HCT116 (cell line): ENCODE data around the gene CCDC91. TPM values are rescaled to one million over a fixed set of nuclear protein-coding genes. Genes with fewer than 3 reads are reported as not detected.

Source experiments
- ATAC-seq: fragments of 200-7000 bp; cut with Tn5 transposase; 2 replicates; pipeline ENCODE4 v1.9.1; 2020; ENCODE audit warnings: mild to moderate bottlenecking, moderate library complexity
- BruUV-seq: library from RNA; stranded (reverse); fragments of 400-500 nt; replicated peaks from 2 replicates; lab custom pipeline; 2021; lab: Mats Ljungman, UMichigan
- CTCF ChIA-PET: fragments of 300-600 bp; sonication (Branson Sonifier 250); formaldehyde crosslinking; loops from one replicate; lab custom pipeline; 2021; ENCODE audit warnings: antibody characterized with exemption; lab: Charles Lee
- POLR2A ChIA-PET: fragments of 300-600, 350-600 bp; sonication (Branson Sonifier 250); formaldehyde crosslinking; loops from one replicate; lab custom pipeline; 2021; ENCODE audit warnings: antibody characterized with exemption; lab: Charles Lee
- RAD21 ChIA-PET, 2 experiments: fragments of 300-600 bp; sonication (Branson Sonifier 250); formaldehyde crosslinking; loops; one replicate each; lab custom pipeline; 2023; ENCODE audit warnings: low total read pairs in 2 of 2; ENCODE audit not compliant: uncharacterized antibody in 2 of 2, unreplicated experiment in 2 of 2, low non-redundant PET in 1 of 2; lab: Charles Lee
- DNase-seq: peaks from one replicate; pipeline ENCODE4 v3.0.0-alpha.2; 2010; ENCODE audit warnings: low read depth, low spot score
- H2AFZ ChIP-seq: fragments of 200-600 bp; shearing (Covaris generic), sonication (generic); 2 replicates; pipeline ENCODE4 v1.6.1; 2017; ENCODE audit warnings: low read depth, mixed run types, mixed read lengths, antibody characterized with exemption, low read length; ENCODE audit not compliant: poor library complexity, severe bottlenecking
- H3K27ac ChIP-seq: 2 replicates; pipeline ENCODE4 v1.5.1; 2012; ENCODE audit warnings: low read depth, low read length
- H3K27me3 ChIP-seq: fragments of 200-600 bp; sonication (generic); 2 replicates; pipeline ENCODE4 v1.6.1; 2016; ENCODE audit warnings: mixed run types, low read length, mixed read lengths; ENCODE audit not compliant: insufficient read depth
- H3K36me3 ChIP-seq, 2 experiments: fragments of 200-500 bp in 1 of 2; fragments of 200-600 bp in 1 of 2; sonication (Bioruptor generic) in 1 of 2; sonication (generic) in 1 of 2; 2 replicates each; pipeline versions ENCODE4 v1.5.1 to v1.6.1; 2014 to 2016; ENCODE audit warnings: low read length in 2 of 2, inconsistent platforms in 1 of 2, mixed read lengths in 1 of 2, mixed run types in 1 of 2; ENCODE audit not compliant: insufficient read depth in 2 of 2, control insufficient read depth in 1 of 2
- H3K4me1 ChIP-seq, 2 experiments: fragments of 200-600 bp in 1 of 2; sonication (generic) in 1 of 2; 2 replicates each; pipeline versions ENCODE4 v1.5.1 to v1.6.1; 2012 to 2017; ENCODE audit warnings: low read length in 2 of 2, inconsistent platforms in 1 of 2, mild to moderate bottlenecking in 1 of 2, mixed read lengths in 1 of 2, mixed run types in 1 of 2, moderate library complexity in 1 of 2; ENCODE audit not compliant: insufficient read depth in 2 of 2, control insufficient read depth in 1 of 2
- H3K4me2 ChIP-seq: fragments of 200-600 bp; sonication (generic); 2 replicates; pipeline ENCODE4 v1.6.1; 2017; ENCODE audit warnings: mixed run types, low read length, mixed read lengths
- H3K4me3 ChIP-seq, 2 experiments: fragments of 200-600 bp in 1 of 2; sonication (generic) in 1 of 2; replicated peaks in 1 of 2; 2 replicates each; pipeline ENCODE4 v1.5.1; 2011 to 2016; ENCODE audit warnings: low read length in 2 of 2, control low read depth in 1 of 2, low read depth in 1 of 2, mild to moderate bottlenecking in 1 of 2, mixed read lengths in 1 of 2, mixed run types in 1 of 2
- H3K79me2 ChIP-seq: fragments of 200-600 bp; sonication (generic); 2 replicates; pipeline ENCODE4 v1.6.1; 2017; ENCODE audit warnings: mild to moderate bottlenecking, mixed run types, low read length, moderate library complexity, mixed read lengths; ENCODE audit not compliant: insufficient read depth
- H3K9ac ChIP-seq: fragments of 200-600 bp; sonication (generic); 2 replicates; pipeline ENCODE4 v1.6.1; 2016; ENCODE audit warnings: low read length, mixed read lengths
- H3K9me2 ChIP-seq: fragments of 200-600 bp; sonication (generic), shearing (Covaris generic); 2 replicates; pipeline ENCODE4 v1.6.1; 2017; ENCODE audit warnings: mixed run types, mild to moderate bottlenecking, moderate library complexity; ENCODE audit not compliant: insufficient read depth
- H3K9me3 ChIP-seq, 2 experiments: fragments of 200-500 bp in 1 of 2; fragments of 200-600 bp in 1 of 2; sonication (Bioruptor generic) in 1 of 2; sonication (generic) in 1 of 2; 2 replicates each; pipeline ENCODE4 v1.6.1; 2014 to 2017; ENCODE audit warnings: low read length in 2 of 2, mixed read lengths in 2 of 2, inconsistent platforms in 1 of 2, low read depth in 1 of 2, mild to moderate bottlenecking in 1 of 2, mixed run types in 1 of 2, moderate library complexity in 1 of 2; ENCODE audit not compliant: control insufficient read depth in 1 of 2, insufficient read depth in 1 of 2
- H4K20me1 ChIP-seq: fragments of 200-600 bp; sonication (generic), shearing (Covaris generic); 2 replicates; pipeline ENCODE4 v1.6.1; 2017; ENCODE audit warnings: mixed run types, mild to moderate bottlenecking, moderate library complexity; ENCODE audit not compliant: insufficient read depth
- EGR1 ChIP-seq: IDR thresholded peaks from 2 replicates; pipeline ENCODE4 v1.6.1; 2012; ENCODE audit warnings: low read depth
- ELF1 ChIP-seq: IDR thresholded peaks from 2 replicates; pipeline ENCODE4 v1.6.1; 2012; ENCODE audit warnings: low read depth, borderline replicate concordance
- EZH2phosphoT487 ChIP-seq: fragments of 200-600 bp; IDR thresholded peaks from 2 replicates; pipeline ENCODE4 v1.6.1; 2018; ENCODE audit warnings: antibody characterized with exemption, borderline replicate concordance
- FOSL1 ChIP-seq: IDR thresholded peaks from 2 replicates; pipeline ENCODE4 v1.6.1; 2012; ENCODE audit warnings: low read depth
- JUND ChIP-seq: IDR thresholded peaks from 2 replicates; pipeline ENCODE4 v1.6.1; 2012
- POLR2A ChIP-seq: IDR thresholded peaks from 2 replicates; pipeline ENCODE4 v1.7.0; 2011; ENCODE audit warnings: borderline replicate concordance; ENCODE audit not compliant: insufficient read depth, insufficient read length; ENCODE audit errors: extremely low read depth
- POLR2AphosphoS5 ChIP-seq: IDR thresholded peaks from 2 replicates; pipeline ENCODE4 v1.6.1; 2011; ENCODE audit warnings: mild to moderate bottlenecking, low read depth, low read length, moderate library complexity
- RAD21 ChIP-seq: IDR thresholded peaks from 2 replicates; pipeline ENCODE4 v1.6.1; 2012; ENCODE audit warnings: low read depth, mild to moderate bottlenecking
- SIN3A ChIP-seq: IDR thresholded peaks from 2 replicates; pipeline ENCODE4 v1.6.1; 2012; ENCODE audit warnings: low read depth
- SP1 ChIP-seq: IDR thresholded peaks from 2 replicates; pipeline ENCODE4 v1.6.1; 2012; ENCODE audit warnings: low read depth
- SRF ChIP-seq: IDR thresholded peaks from 2 replicates; pipeline ENCODE4 v1.6.1; 2012; ENCODE audit warnings: low read depth
- TCF7L2 ChIP-seq: IDR thresholded peaks from 2 replicates; pipeline ENCODE4 v1.7.0; 2011; ENCODE audit warnings: borderline replicate concordance, inconsistent platforms; ENCODE audit not compliant: insufficient read depth, insufficient read length; ENCODE audit errors: extremely low read depth
- YY1 ChIP-seq: IDR thresholded peaks from 2 replicates; pipeline ENCODE4 v1.6.1; 2011; ENCODE audit warnings: low read length, low read depth, moderate library complexity, mild to moderate bottlenecking; ENCODE audit not compliant: insufficient replicate concordance; ENCODE audit errors: extremely low read depth
- ZFX ChIP-seq: fragments of 450-650 bp; IDR thresholded peaks from 2 replicates; pipeline ENCODE4 v1.6.1; 2017
- ZNF274 ChIP-seq: fragments of 200-500 bp; sonication (Bioruptor generic); IDR thresholded peaks from 2 replicates; pipeline ENCODE4 v1.6.1; 2014; ENCODE audit warnings: mild to moderate bottlenecking, low read depth, low read length, inconsistent platforms
- intact Hi-C: fragments of 100-400 bp; cut with micrococcal nuclease; formaldehyde crosslinking; loops from 2 replicates; pipeline ENCODE4 v1.10.0; 2022
- total RNA-seq: library from RNA; stranded (reverse); gene quantifications from one replicate; pipeline ENCODE4 v1.2.1, GENCODE V29; 2021; ENCODE audit not compliant: unreplicated experiment
- TF ChIP-seq, protein P1 (sequence below): IDR thresholded peaks from 2 replicates; pipeline ENCODE4 v1.6.1; 2012
- TF ChIP-seq, protein P2 (sequence below), 3 experiments: fragments of 200-600 bp in 1 of 3; sonication (generic) in 1 of 3; IDR thresholded peaks in 2 of 3; conservative IDR thresholded peaks in 1 of 3; 2 replicates each; pipeline ENCODE4 v1.5.1; 2012 to 2017; ENCODE audit warnings: low read depth in 2 of 3, low read length in 2 of 3, antibody characterized with exemption in 1 of 3, borderline replicate concordance in 1 of 3, control low read depth in 1 of 3, mild to moderate bottlenecking in 1 of 3, mixed read lengths in 1 of 3, mixed run types in 1 of 3, moderate library complexity in 1 of 3; ENCODE audit not compliant: insufficient read depth in 1 of 3
- TF ChIP-seq, protein P3 (sequence below): IDR thresholded peaks from 2 replicates; pipeline ENCODE4 v1.6.1; 2012; ENCODE audit warnings: low read depth
- TF ChIP-seq, protein P4 (sequence below): IDR thresholded peaks from 2 replicates; pipeline ENCODE4 v1.6.1; 2012

Gene CCDC91
- total RNA-seq, 1 experiment from 2014 or later = 18.1 TPM

DNA sequence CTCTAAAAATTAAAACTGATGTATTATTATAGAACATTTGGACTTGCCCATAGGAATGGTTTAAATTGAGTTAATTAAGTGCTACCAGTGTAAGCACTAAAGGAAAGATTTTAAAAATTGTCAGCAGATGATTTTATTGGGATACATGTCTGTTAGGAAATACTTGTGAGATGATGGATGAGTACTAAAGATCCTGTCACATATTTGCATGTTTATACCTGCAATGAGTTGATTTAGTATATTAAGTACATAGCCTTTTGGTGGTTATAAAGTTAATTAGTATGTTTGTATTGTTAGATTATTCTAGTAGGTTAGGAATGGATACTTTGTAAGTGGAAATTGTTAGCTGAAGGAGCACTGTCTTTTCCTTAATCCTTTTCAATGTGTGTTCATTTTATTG lies 67.2 kb downstream of the CCDC91 start:
- Histone ChIP-seq H3K27ac (no peak overlapping the region), H3K9me2 (no peaks in the 10 kb centered on the region), H3K4me1 (no peaks in the 10 kb centered on the region)
- intact Hi-C loops = no loop called here
- TF ChIP-seq POLR2AphosphoS5 (no peak), ZNF274 (no peak), RAD21 (no peak), ELF1 (no peak), FOSL1 (no peak), ZFX (no peak), YY1 (no peak), SRF (no peak), JUND (no peak), SIN3A (no peak), EGR1 (no peak), EZH2phosphoT487 (no peak), TCF7L2 (no peak), SP1 (no peak), POLR2A (no peak)
- TF ChIP-seq, protein P1, sequence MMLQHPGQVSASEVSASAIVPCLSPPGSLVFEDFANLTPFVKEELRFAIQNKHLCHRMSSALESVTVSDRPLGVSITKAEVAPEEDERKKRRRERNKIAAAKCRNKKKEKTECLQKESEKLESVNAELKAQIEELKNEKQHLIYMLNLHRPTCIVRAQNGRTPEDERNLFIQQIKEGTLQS = no peak
- TF ChIP-seq, protein P2, sequence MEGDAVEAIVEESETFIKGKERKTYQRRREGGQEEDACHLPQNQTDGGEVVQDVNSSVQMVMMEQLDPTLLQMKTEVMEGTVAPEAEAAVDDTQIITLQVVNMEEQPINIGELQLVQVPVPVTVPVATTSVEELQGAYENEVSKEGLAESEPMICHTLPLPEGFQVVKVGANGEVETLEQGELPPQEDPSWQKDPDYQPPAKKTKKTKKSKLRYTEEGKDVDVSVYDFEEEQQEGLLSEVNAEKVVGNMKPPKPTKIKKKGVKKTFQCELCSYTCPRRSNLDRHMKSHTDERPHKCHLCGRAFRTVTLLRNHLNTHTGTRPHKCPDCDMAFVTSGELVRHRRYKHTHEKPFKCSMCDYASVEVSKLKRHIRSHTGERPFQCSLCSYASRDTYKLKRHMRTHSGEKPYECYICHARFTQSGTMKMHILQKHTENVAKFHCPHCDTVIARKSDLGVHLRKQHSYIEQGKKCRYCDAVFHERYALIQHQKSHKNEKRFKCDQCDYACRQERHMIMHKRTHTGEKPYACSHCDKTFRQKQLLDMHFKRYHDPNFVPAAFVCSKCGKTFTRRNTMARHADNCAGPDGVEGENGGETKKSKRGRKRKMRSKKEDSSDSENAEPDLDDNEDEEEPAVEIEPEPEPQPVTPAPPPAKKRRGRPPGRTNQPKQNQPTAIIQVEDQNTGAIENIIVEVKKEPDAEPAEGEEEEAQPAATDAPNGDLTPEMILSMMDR (IDR thresholded peaks at IDR 0.05 in 2 of 3, conservative IDR thresholded peaks at IDR 0.05 in 1 of 3; ENCODE audit: borderline replicate concordance in 1 of 3, insufficient read depth in 1 of 3, low read depth in 2 of 3, low read length in 2 of 3) = no peak
- TF ChIP-seq, protein P3, sequence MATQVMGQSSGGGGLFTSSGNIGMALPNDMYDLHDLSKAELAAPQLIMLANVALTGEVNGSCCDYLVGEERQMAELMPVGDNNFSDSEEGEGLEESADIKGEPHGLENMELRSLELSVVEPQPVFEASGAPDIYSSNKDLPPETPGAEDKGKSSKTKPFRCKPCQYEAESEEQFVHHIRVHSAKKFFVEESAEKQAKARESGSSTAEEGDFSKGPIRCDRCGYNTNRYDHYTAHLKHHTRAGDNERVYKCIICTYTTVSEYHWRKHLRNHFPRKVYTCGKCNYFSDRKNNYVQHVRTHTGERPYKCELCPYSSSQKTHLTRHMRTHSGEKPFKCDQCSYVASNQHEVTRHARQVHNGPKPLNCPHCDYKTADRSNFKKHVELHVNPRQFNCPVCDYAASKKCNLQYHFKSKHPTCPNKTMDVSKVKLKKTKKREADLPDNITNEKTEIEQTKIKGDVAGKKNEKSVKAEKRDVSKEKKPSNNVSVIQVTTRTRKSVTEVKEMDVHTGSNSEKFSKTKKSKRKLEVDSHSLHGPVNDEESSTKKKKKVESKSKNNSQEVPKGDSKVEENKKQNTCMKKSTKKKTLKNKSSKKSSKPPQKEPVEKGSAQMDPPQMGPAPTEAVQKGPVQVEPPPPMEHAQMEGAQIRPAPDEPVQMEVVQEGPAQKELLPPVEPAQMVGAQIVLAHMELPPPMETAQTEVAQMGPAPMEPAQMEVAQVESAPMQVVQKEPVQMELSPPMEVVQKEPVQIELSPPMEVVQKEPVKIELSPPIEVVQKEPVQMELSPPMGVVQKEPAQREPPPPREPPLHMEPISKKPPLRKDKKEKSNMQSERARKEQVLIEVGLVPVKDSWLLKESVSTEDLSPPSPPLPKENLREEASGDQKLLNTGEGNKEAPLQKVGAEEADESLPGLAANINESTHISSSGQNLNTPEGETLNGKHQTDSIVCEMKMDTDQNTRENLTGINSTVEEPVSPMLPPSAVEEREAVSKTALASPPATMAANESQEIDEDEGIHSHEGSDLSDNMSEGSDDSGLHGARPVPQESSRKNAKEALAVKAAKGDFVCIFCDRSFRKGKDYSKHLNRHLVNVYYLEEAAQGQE = no peak
- TF ChIP-seq, protein P4, sequence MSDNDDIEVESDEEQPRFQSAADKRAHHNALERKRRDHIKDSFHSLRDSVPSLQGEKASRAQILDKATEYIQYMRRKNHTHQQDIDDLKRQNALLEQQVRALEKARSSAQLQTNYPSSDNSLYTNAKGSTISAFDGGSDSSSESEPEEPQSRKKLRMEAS = no peak
- TF ChIP-seq, all 23 proteins: peak for 0
- DNase-seq (no peak), ATAC-seq (no peak)
- ChIA-PET CTCF (no interaction called here), RAD21 (no interaction called here), POLR2A (no interaction called here)
- no peaks in the 10 kb centered on the region for H3K9me3 ChIP-seq
- H3K4me3 ChIP-seq = no peak overlapping the region
- H3K9ac ChIP-seq = no peak overlapping the region
- no peaks in the 10 kb centered on the region for H4K20me1 ChIP-seq
- H3K79me2 ChIP-seq = no peaks in the 10 kb centered on the region
- H3K36me3 ChIP-seq = no peaks in the 10 kb centered on the region
- no peak overlapping the region for H3K4me2 ChIP-seq
- no peaks in the 10 kb centered on the region for H3K27me3 ChIP-seq
- H2AFZ ChIP-seq = no peak overlapping the region
- no TSS peak for BruUV-seq
